GM18502 (cell line): Measurements from ENCODE around the gene TRPC4AP.
A peak's percentile ranks its signal among the peaks of the same experiment; 100 is the strongest.

Experiments
- ATAC-seq: cut with Tn5 transposase; IDR thresholded peaks from one replicate; pipeline ENCODE4 v1.9.1; 2021; ENCODE audit warnings: mild to moderate bottlenecking; ENCODE audit not compliant: unreplicated experiment, poor library complexity

The TRPC4AP gene

DNA sequence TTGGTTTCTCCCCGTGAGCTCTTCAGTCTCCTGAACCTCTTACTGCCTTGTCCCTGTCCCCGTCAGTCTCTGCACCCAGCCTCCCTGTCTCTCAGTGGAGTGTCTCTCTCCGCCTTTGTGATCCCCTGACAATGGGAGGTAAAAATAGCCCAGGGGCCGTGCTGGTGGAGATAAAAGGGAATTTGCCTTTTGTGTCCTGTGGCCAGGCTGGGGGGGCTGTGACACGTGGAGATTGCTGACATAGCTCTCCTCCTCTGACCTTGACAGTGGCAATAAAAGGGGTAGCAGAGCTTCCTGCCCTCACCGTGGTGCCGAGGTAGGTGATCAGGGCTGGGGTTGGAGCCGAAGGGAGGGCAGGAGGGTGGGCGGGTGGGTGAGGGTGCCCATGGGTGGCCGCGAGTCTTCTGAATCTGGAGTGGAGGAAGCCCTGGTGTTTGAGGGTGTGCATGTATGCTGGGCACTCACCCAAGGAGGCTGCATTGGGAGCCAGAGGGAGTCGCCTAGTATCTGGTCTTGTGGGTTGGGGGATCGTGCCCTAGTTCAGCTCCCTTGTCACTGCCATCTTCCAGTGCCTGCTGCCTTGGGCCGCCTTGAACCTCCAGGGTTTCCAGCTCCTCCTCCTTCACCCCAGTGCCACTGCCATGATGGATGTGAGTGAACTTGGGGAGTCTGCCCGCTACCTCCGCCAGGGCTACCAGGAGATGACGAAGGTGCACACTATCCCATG is 115.1 kb downstream of the TRPC4AP start:
- ATAC-seq = no peak

DNA sequence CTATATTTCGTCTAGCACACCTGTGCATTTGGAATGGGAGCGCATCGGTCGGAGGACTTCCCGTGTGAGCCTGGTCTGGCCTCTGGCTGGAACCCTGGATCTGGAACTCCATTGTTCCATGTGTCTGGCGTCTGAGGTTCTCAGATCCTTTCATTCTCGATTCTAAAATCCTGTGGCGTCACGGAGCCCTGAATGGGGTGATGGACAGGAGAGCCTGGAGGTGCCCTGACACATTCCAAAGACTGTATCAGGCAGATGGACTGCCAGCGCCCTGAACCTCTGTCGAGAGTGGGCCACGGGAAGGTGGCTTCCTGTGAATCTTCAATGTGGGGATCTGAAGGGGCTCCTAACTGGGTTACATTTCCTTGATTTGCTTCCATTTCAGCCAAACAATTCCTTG is 116.3 kb downstream of the TRPC4AP start:
- no peak for ATAC-seq

DNA sequence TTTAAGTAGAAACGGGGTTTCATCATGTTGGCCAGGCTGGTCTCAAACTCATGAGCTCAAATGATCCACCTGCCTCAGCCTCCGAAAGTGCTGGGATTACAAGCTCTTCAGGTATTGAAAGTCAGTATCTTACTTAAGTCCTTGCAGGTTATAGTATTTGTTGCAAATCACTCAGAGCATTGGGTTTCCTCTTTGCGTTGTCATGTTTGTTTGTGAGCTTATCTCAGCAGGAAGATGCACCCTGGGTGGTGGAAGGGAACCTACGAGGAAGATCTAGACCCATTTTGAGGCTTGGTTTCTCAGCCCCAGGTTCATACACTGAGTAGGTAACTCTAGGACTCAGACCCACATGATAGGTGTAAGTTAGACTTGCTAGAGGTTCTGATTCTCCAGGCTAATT is 118.4 kb downstream of the TRPC4AP start:
- no peak for ATAC-seq

DNA sequence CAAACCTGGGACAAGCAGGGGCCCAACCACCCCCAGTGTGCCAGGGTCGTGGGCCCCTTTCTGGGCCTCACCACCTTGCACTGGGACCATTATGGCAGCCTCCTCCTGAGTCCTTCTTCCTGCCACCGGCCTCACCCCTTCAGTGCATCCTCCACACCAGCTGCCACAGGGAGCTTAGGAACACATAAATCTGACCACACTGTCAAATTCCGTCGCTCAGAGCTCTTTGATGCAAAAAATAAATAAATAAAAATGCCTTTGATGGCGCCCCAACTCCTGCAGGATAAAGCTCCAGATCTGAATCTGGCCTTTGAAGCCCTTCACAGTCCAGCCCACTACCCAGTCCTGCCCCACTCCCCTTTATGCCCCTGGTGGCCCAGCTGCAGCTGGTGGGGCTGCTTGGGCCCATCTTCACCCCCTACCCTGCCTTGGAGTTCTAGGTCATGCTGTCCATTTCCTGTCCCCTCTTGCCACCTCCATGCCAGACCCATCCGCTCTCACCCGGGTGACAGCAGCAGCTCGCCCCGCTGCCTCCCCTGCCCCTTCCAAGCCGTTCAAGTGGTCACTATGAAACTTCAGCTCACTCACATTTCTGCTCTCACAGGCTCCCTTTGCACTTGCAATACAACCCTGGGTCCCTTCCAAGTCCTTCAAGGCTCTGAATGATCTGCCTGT is 120.9 kb downstream of the TRPC4AP start:
- ATAC-seq = no peak

DNA sequence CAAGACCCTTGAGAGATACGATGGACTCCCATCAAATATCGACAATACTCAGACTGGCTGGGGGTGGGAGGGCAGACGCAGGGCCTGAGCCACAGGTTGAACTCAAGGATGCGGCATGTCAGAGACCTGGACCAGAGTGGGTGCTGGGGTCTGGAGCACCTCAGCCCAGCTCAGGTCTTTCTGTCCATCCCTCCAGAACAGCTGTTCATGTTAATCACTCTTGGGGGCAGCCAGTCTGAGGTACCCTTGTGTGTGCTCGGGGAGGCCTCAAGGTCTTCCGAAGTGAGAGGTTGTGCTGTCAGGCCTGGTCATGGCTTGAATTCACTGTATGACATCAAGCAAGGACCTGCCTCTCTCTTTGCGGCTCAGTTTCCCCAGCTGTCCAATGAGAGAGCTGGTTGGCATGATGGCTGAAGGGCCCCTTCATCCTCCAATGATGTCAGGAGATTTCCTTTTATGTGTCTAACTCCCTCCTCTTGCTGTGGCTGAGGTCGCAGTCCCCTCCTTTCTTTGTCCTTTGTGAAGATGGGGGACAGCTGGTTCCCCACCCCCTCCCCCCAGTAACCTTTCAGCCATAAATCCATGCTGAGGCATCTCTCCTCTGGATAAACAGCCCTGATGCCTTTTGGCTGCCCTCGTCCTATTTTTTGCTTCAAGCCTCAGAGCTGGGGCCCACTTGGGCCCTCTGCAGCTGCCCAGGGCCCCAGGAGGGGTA is 121.6 kb downstream of the TRPC4AP start:
- ATAC-seq = no peak

DNA sequence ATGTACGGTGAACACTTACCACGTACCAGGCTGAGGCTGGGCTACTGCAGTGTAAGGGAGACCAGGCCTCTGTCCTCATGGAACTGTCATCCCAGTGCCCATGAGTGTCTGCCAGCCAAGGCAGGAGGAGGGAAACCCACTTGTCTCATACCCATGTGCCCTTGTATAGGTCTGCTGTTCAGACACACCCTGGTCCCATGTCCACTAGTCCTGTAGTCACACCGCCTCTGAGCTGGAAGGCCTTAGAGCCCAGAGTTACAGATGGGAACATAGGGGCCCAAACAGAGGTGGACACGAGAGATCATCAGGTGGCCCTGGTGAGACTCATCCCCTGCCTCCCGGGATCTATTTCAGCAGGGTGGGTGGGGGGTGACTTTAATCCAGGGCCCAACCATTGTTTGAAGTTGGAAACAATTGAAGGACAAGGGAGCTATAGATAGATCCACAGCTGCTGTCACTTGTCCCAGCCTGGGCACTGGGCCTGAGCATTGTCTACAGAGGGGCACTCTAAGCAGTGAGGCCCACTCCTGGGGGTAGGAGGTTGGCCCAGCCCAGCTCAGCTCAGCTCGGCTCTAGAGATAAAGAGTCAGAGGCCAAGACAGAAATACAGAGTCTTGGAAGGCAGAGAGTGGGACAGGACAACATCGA is 122.3 kb downstream of the TRPC4AP start:
- no peak for ATAC-seq

DNA sequence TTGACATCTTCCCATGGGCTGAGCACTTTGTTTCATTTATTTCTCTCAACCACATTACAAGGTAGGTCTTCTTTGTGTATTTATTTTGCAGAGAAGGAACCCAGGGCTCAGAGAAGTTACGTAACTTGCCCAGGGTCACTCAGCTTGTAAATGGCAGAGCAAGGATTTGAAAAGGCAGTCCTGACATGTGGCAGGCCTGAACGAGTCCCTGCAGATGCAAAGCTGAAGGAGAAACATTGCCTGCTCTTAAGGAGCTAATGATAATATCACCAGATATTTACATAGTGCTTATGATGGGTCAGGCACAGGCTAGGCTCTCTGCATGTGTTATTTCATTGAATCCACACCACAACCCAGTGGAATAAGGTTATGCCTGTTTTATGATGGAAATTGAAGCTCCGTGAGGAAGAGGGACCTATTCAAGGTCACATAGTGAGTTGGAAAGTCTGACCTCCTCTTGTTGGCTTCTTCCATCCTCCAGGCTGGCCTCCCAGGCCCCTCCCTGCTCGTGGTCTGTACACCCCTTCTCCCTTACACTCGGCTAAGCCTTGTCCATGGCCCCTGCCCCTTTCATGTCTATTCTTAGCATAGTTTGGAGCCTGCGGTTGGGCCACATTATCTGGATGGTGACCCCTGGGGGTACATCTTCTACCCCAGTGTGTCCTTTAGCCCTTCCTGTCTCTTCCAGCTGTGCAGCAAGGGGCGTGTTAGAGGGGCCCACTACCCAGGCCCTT is 124.4 kb downstream of the TRPC4AP start:
- no peak for ATAC-seq

DNA sequence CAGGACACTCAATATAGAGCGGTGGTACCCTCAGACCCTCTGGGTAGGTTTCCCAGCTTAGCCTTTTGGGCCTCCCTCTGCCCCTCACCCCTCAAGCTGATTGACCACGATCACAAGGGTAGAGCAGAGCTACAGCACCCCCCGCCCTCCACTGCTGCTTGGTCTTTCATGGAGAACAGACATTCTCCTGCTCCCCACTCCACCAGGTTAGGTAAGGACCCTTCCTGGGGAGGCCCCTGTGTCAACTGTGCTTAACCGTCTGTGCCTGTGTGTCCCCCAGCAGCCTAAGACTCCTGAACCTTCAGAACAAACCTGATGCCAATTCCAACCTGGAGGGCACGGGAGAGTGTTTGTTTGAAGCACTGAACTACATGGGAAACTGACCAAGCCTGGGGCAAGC is 125.2 kb downstream of the TRPC4AP start:
- ATAC-seq = no peak

DNA sequence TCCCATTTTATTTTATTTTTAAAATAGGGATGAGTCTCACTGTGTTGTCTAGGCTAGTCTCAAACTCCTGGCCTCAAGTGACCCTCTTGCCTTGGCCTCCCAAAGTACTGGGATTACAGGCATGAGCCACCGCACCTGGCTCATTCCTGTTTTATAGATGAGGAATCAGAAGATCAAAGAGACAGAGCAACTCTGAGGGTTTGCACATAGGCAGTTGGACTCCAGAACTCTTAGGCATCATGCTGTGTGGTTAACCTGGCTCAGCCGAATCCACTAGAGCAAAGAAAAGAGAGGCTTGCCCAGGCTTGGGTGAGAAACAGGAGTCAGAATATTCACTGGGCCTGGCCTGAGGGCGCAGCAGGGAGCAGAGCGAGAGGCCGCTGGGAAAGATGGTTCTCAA is 127.6 kb downstream of the TRPC4AP start:
- ATAC-seq = no peak

DNA sequence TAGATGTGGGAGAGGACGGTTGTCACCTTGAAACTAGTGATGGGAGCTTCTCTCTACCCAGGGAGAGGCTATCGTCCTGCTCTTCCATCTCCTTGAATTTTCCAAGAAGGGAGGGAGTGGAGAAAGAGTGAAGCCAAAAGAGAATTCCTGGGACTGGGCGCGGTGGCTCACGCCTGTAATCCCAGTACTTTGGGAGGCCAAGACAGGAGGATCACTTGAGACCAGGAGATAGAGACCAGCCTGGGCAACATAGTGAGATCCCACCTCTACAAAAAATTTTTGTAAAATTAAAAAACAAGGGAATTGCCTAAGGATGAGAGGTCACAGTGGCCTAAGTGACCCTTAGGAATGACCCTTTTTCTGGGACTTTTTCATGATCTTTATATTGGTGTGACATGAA is 128.1 kb downstream of the TRPC4AP start:
- no peak for ATAC-seq

DNA sequence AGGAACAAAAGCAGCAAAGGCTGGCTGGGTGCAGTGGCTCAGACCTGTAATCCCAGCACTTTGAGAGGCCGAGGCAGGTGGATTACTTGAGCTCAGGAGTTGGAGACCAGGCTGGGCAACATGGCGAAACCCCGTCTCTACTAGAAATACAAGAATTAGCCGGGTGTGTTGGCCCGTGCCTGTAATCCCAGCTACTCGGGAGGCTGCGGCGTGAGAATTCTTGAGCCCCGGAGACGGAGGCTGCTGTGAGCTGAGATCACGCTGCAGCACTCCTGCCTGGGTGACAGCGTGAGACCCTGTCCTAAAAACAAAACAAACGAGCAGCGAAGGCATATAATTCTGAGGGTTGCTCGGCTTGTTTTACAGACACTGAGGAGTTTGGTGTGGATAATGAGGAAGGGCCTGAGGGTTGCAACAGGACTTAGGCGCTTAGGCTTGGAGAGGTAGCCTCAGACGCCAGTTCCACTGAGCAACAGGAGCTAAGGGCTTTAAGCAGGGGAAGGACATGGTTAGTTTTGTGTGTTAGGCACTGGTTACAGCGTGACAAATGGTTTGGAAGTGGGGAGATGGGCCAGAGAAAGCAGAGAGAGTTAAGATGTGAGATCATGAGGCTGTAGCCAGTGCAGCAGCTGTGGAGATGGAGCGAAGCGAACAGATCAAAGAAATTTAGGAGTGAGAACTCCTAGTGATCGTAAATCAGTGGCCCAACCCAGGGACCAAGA is 135.7 kb downstream of the TRPC4AP start:
- no peak for ATAC-seq

DNA sequence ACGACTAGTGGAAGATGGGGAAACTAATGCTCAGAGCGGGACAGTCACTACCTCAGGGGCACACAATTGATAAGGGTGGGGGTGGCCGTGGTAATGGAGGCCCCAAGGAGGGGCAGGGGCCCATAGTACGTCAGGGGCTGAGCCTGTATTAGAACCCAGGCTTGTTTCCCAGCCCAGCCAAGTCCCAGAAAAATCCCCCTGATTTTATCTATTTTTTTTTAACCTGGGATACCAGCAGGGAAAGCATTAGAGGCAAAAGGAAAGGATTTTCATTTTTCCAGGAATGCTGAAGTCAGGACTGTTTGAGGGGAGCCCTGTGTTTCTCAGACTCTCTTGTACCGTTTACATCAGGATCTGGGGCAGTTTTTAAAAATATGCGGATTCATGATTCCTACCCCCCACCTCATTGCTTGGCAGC is 136.6 kb downstream of the TRPC4AP start:
- no peak for ATAC-seq

DNA sequence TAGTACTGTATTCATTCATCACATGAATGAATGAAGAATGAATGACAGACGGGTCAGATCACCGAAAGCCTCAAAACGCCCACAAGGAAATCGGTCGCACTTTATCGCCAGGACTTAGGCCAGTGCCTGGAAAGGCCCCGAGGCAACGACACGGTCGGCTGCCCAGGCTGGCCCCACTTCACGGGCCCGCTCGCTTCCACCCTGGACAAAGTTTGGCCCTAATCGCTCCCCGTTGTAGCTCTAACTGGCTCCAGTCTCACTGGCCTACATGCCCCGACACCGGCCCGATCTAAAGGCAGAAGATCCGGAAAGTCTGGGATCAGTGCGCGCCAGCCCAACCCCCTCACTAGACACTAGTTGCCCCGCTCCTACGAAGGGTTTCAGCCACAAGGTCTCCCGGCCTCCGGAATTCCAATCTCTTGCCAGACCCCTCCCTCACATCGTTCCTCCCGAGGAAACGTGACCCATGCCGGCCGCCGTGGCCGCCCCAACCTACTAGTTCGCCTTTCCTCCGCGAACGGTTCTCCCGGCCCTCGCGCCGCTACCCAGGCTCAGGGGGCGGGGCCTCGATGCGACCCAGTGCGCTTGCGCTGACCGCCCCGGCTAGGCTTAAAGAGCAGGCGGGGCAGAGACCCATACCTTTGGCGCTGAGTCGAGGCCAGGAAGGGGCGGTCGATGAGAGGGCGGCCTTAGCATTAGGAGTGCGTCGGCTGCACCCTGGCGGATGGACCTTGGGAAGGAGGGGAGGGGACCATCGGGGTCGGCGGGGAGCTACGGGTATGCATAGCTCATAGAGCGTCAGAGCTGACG is 137.2 kb downstream of the TRPC4AP start, which contains the start of the genes GSS and MYH7B:
TSS of gene GSS (minus strand) at position 576 of the 810 bp plus-strand sequence. CDS start 3,954 bp downstream, outside the sequence.
TSS of gene MYH7B (plus strand) at position 638 of the 810 bp plus-strand sequence. CDS start 22,138 bp downstream, outside the sequence.
- ATAC-seq = peak; percentile 89

DNA sequence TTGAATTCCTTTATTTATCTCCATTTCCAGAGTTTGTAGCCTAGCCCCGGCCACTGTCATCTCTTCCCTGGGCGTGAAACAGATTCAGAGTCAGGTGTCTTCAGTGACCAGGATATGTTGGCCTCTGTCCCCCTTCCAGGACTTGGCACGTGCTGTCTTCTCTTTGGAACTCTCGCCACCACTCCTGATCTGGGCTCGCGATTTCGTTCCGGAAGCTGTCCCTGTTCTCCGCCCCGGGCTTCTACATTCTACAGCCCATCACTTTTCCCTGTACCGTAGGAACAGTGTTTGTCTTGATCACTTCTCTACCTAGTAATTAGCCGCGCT is 137.7 kb downstream of the TRPC4AP start:
- ATAC-seq = no peak

DNA sequence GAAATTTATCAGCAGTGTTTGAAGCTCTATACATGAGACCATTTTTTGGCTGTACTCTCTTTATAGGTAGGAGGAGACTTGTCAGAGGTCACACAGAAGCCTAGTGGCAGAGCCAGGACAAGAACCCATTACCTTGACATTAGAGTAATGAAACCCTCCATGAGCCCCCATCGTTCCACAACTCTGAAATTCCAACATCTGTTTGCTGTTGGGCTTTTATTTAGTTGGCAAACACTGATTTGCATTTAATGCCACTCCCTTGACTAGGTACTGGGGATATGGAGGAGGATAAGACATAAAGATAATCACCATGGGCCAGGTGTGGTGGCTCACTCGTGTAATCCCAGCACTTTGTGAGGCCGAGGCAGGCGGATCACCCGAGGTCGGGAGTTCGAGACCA is 138.6 kb downstream of the TRPC4AP start:
- no peak for ATAC-seq

DNA sequence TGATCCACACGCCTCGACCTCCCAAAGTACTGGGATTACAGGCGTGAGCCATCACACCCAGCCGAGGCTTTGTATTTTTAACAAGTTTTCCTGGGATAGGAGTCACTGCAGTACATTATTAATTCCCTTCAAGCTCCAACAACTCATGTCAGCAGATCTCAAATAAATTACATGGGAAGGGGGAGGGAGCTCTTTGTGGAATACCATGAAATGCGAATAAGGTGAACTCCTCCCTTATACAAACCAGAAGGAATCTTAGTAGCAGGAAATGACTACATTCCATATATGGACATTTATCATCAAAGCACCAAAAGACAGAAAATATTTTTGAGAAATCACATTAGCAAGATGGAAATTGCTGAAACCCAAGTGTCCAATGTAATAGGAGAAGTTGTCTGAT is 139.9 kb downstream of the TRPC4AP start:
- ATAC-seq = no peak
